Coronary artery (tissue), 2 donors: Measurements from ENCODE around the gene ETV6.

ENCODE experiments used
- DNase-seq: peaks from one replicate; pipeline ENCODE4 v3.0.0-alpha.2; 2017; ENCODE audit warnings: low spot score
- H3K27ac ChIP-seq, 2 donors: fragments of 200-600 bp; sonication (generic); one replicate each; pipeline ENCODE4 v1.5.1; 2016 to 2019
- H3K4me3 ChIP-seq: fragments of 200-600 bp; sonication (generic); 2 replicates; pipeline ENCODE4 v1.5.1; 2016; ENCODE audit warnings: mild to moderate bottlenecking, moderate library complexity
- CTCF ChIP-seq: fragments of 200-600 bp; sonication (generic); IDR thresholded peaks from one replicate; pipeline ENCODE4 v1.5.1; 2019; ENCODE audit warnings: antibody characterized with exemption

Gene ETV6

GRCh38 chr12:11882301-11883019 is 233.0 kb downstream of the ETV6 start:
- H3K4me3 ChIP-seq = no peak overlapping the region
- DNase-seq = no peak
- TF ChIP-seq CTCF = no peak
- H3K27ac ChIP-seq = peak overlapping the region in 1 of 2 donors; percentile 50

- Histone ChIP-seq H3K27ac (peak overlapping the region in 1 of 2 donors; percentile 81), H3K4me3 (peak overlapping the region; percentile 10)
- TF ChIP-seq CTCF = no peak
- no peak for DNase-seq
Observed at GRCh38 chr12:11884116-11884515, 234.6 kb downstream of the ETV6 start.

GRCh38 chr12:11884706-11885105 is 235.2 kb downstream of the ETV6 start:
- peak overlapping the region; percentile 10 for H3K4me3 ChIP-seq
- TF ChIP-seq CTCF = no peak
- H3K27ac ChIP-seq = peak overlapping the region in 1 of 2 donors; percentile 81
- no peak for DNase-seq

- DNase-seq = no peak
- peak overlapping the region in 1 of 2 donors; percentile 81 for H3K27ac ChIP-seq
- no peak overlapping the region for H3K4me3 ChIP-seq
- TF ChIP-seq CTCF = no peak
Observed at GRCh38 chr12:11885261-11886038, 236.0 kb downstream of the ETV6 start.

- no peak for DNase-seq
- no peak for TF ChIP-seq CTCF
- Histone ChIP-seq H3K27ac (no peak overlapping the region), H3K4me3 (no peak overlapping the region)
Observed at GRCh38 chr12:11886339-11886738, 236.9 kb downstream of the ETV6 start.

GRCh38 chr12:11888029-11888428 is 238.6 kb downstream of the ETV6 start:
- no peak overlapping the region for H3K27ac ChIP-seq
- no peak overlapping the region for H3K4me3 ChIP-seq
- no peak for DNase-seq
- TF ChIP-seq CTCF = no peak
